ENCODE measurements around the gene CLDN14. TPM values are rescaled to one million over a fixed set of nuclear protein-coding genes. Genes with fewer than 3 reads are reported as not detected.

Gene CLDN14
- total RNA-seq, 1 experiment from 2014 or later, result not detected

DNA sequence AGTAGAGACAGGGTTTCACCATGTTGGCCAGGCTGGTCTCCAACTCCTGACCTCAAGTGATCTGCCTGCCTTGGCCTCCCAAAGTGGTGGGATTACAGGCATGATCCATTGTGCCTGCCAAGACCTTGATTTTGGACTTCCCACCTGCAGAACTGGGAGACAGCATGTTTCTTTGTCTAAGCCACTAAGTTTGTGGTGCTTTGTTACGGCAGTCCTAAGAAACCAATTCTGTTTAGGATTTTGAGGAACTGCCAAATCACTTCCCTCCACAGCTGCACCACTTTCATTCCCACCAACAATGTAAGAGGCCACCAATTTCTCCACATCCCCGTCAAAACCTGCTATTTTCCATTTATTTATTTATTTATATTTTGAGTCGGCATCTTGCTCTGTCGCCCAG is 48.7 kb downstream of the CLDN14 start:
- TF ChIP-seq, protein P1, sequence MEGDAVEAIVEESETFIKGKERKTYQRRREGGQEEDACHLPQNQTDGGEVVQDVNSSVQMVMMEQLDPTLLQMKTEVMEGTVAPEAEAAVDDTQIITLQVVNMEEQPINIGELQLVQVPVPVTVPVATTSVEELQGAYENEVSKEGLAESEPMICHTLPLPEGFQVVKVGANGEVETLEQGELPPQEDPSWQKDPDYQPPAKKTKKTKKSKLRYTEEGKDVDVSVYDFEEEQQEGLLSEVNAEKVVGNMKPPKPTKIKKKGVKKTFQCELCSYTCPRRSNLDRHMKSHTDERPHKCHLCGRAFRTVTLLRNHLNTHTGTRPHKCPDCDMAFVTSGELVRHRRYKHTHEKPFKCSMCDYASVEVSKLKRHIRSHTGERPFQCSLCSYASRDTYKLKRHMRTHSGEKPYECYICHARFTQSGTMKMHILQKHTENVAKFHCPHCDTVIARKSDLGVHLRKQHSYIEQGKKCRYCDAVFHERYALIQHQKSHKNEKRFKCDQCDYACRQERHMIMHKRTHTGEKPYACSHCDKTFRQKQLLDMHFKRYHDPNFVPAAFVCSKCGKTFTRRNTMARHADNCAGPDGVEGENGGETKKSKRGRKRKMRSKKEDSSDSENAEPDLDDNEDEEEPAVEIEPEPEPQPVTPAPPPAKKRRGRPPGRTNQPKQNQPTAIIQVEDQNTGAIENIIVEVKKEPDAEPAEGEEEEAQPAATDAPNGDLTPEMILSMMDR (conservative IDR thresholded peaks at IDR 0.05), result no peak
- H3K18ac ChIP-seq (ENCODE audit: insufficient read length, low read depth, low read length), result no peak overlapping the region
- no peak overlapping the region for H2BK15ac ChIP-seq (ENCODE audit: low read depth, low read length)
- no peak overlapping the region for H4K91ac ChIP-seq (ENCODE audit: insufficient read length, low read depth, low read length)
- H2BK12ac ChIP-seq (ENCODE audit: insufficient read length, low read depth, low read length), result no peak overlapping the region
- no peaks in the 10 kb centered on the region for H3K9me3 ChIP-seq (ENCODE audit: control insufficient read depth, low read depth, low read length)
- Mint-ChIP-seq H3K4me1 (peaks cover 17 to 22% of the 10 kb centered on the region in 2 experiments), H3K9me3 (no peaks in the 10 kb centered on the region; a peak in 1 of 5 replicates), H3K27ac (no peak overlapping the region; a peak in 1 of 7 replicates), H3K4me3 (no peak overlapping the region), H3K27me3 (ENCODE audit: low read depth) (no peaks in the 10 kb centered on the region), H3K36me3 (ENCODE audit: insufficient read depth in 1 of 3, low read depth in 3 of 3) (no peaks in the 10 kb centered on the region)
- DNase-seq, result no peak
- no peak overlapping the region for H2BK120ac ChIP-seq (ENCODE audit: low read depth, low read length, poor library complexity, severe bottlenecking)
- no peak overlapping the region for H3K4ac ChIP-seq (ENCODE audit: low read depth, low read length)
- H3T11ph ChIP-seq (ENCODE audit: low read length), result no peak overlapping the region
- H4K20me1 ChIP-seq (ENCODE audit: control insufficient read depth, insufficient read depth, insufficient read length), result no peaks in the 10 kb centered on the region
- no peaks in the 10 kb centered on the region for H3K27me3 ChIP-seq (ENCODE audit: insufficient read depth, low read length)
- 0 out of 2 replicates have a peak, but pooled peaks cover 2% of the 10 kb centered on the region for H3K4me1 ChIP-seq (ENCODE audit: insufficient read depth, low read length)
- no CpG with 5 or more reads among the region's 4 CpGs for WGBS (ENCODE audit: extremely low coverage, insufficient read length, low lambda C conversion rate)
- no peak overlapping the region for H3K4me2 ChIP-seq (ENCODE audit: insufficient read depth, insufficient read length, low read length)
- no peak overlapping the region for H3K23ac ChIP-seq (ENCODE audit: insufficient read length, low read depth, low read length)
- no peaks in the 10 kb centered on the region for H3K23me2 ChIP-seq (ENCODE audit: insufficient read length, low read depth, low read length, poor library complexity, severe bottlenecking)
- no peaks in the 10 kb centered on the region for H3K79me1 ChIP-seq (ENCODE audit: insufficient read depth, low read depth, low read length, poor library complexity, severe bottlenecking)
- no peaks in the 10 kb centered on the region for H3K79me2 ChIP-seq (ENCODE audit: insufficient read depth, low read length)
- H2BK20ac ChIP-seq (ENCODE audit: low read depth, low read length, poor library complexity, severe bottlenecking), result no peak overlapping the region
- no peak overlapping the region for H2BK5ac ChIP-seq (ENCODE audit: insufficient read length, low read length)
- no peak overlapping the region for H4K8ac ChIP-seq (replicated peaks; ENCODE audit: insufficient read length, low read depth, low read length)
- no peak overlapping the region for H3K14ac ChIP-seq (ENCODE audit: insufficient read depth, low read length)
- H3K56ac ChIP-seq (ENCODE audit: insufficient read length, low read depth, low read length), result no peak overlapping the region
- no peak overlapping the region for H2AFZ ChIP-seq (ENCODE audit: low read length)
- no peak overlapping the region for H4K5ac ChIP-seq (ENCODE audit: insufficient read length, low read depth, low read length)
- no peak overlapping the region for H3K9ac ChIP-seq (ENCODE audit: extremely low read depth, insufficient read length, low read length)
- H3K27ac ChIP-seq (ENCODE audit: insufficient read length, low read depth, low read length), result no peak overlapping the region
- H2AK5ac ChIP-seq (ENCODE audit: insufficient read length, low read length), result no peak overlapping the region

All from H9 (cell line).